Stimulated activated naive CD4-positive, alpha-beta T cell treated with Interleukin-2 at 50 U/mL for 16 hours (primary cell): ENCODE data around the gene TMED4.
A peak's percentile ranks its signal among the peaks of the same experiment; 100 is the strongest.

Experiments
- DNase-seq: peaks from one replicate; lab custom pipeline; 2025; lab: John Stamatoyannopoulos, UW

Gene TMED4

GRCh38 chr7:44539669-44540506 lies 42.1 kb downstream of the TMED4 start:
- no peak for DNase-seq

DNA sequence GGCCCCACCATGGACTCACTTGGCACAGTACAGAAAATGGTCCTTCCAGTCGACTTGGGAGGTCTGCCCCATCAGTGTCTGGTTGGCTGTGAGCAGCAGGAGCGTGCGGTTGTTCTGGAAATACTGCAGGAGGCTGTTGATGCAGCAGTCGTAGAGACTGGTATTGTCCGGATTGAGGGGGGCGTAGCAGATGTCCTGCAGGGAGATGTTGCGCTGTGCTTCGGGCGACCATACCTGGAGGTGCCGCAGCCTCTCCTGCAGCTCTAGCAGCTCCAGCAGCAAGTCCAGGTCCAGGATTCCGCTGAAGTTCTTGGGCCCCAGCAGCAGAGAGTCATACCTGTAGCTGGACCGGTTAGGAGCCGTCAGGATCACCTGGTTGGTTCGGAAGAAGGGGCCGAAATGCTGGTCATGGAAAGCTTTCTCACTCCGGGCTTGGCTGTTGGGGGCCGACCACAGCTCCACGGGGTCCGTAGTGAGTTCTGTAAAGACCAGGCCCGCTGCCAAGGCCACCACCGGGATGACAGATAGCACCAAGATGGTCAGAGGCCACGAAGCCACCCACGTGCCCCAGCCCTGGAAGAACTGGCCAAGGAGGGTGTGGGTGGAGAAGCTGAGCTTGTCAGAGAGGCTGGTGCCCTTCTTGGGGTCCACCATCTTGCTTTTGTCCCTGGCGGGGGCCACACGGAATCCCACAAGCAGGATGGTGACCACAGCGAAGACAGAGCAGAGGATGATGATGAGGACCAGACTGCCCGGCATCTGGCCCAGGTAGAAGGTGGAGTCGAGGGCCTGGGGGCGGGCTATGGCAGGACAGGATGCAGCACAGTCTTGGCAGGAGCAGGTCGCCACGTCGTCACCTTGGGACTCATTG lies 43.0 kb downstream of the TMED4 start:
- DNase-seq: no peak

DNA sequence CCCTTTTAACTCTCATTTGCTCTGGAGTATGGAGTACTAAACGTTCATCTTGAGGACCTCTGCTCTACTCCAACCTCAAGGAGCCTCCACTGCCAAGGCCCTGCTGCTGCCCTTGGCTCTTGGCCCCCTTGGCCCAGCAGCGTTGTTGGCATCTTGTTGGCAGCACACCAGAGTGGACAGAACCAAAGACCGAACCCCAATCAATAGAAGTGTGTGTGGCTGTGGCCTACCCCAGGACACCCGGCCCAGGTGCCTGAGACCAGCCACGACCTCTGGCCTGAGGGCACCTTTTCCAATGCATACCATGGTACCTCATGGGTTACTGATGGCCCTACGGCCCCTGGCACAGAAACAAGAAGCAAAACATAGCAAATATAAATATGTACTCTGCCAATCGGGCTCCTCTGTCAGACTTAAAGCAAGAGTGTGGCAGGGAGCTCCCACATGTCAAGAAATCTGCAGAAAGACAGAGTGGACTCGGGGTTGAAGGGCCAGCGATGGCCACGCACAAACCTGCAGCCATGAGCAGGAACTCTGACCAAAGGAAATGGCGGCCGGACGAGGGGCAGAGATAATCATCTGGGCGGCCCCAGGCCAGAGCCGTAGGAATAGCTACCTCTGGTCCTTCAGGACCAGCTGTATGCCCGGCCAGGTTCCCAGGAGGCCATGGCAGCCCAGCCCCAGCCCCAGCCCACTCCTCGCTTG lies 43.8 kb downstream of the TMED4 start:
- DNase-seq: no peak

GRCh38 chr7:44537442-44537841 lies 44.6 kb downstream of the TMED4 start:
- no peak for DNase-seq

DNA sequence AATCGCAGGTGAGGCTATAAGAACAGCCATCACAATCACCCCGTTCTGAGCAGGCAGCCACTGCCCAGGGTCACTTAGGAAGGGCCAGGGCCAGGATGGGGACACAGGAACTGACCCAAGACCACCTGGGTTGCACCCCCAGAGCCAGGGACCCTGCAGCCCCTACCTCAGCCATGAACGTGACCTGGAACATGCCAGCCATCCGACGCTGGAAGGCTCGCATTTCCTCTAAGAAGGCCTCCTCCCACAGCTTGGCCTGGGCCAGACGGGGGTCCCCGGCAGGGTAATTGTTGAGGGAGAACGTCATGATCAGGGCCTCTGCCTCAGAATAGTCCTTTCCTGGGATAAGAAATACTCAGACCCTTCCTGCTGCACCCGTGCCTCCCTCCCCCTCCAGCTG lies 45.9 kb downstream of the TMED4 start:
- no peak for DNase-seq

DNA sequence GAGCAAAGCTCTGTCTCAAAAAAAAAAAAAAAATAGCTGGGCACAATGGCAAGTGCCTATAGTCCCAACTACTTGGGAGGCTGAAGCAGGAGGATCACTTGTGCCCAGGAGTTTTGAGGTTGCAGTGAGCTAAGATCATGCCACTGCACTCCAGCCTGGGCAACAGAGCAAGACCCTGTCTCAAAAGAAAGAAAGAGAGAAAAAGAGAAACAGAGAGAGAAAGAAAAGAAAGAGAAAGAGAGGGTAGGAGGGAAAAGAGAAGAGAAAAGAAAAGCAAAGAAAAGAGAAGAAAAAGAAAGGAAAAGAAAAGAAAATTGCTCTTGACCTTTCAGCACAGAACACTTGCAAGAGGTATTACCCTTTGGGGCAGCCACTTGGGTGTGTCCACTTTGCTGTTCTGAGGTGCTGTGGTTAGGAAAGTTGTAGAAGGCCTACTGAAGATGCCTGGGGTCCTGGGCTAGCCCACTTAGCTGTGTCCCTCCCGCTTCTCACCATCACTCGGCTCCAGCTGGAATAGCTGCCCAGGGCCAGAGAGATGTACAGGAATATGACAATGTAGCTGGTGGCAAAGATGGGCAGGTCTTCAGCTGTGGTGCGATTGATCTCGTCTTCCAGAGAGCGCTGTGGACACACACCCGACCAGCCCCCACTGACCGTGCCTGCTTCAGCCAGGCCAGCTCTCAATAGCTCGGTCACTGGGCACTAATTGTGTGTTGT lies 46.5 kb downstream of the TMED4 start:
- no peak for DNase-seq

DNA sequence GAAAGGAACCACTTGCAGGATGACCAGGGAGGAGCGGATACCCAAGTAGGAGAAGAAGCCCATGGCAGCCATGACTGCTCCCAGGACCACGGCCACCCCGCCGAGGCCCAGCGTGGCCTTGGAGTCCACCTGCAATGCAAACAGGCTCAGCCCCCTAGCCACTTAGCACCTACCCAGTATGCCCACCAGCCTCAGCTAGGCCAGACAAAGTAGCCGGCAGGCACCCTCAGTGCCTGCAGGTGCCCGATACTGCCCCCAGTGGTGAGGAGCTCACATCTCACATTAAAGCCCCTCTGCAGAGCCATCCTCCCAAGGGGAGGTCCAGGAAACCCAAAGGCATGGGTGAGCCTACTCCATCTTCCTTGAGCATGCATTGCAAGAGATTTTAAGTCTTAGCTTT lies 47.5 kb downstream of the TMED4 start:
- DNase-seq: peak; percentile 41

DNA sequence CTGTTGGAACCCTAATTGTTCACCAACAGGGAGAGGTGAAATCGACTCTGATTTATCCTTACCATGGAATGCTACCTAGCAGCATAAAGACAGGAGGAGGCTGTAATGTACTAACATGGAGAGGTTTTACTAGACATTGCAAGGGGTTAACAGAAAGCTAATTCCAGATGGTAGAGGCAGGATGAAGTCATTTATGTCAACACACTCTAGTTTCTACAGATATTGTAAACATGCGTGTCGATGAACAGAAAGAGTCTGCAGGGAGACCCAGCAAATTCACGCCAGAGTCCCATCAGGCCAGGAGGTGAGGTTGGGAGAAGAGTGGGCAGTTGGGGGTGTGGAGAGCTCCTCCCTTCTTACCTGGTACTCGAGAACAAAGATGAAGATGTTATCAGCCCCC lies 47.9 kb downstream of the TMED4 start:
- DNase-seq: no peak

- DNase-seq: no peak
These were observed 48.6 kb downstream of the TMED4 start for GRCh38 chr7:44533301-44534055.

DNA sequence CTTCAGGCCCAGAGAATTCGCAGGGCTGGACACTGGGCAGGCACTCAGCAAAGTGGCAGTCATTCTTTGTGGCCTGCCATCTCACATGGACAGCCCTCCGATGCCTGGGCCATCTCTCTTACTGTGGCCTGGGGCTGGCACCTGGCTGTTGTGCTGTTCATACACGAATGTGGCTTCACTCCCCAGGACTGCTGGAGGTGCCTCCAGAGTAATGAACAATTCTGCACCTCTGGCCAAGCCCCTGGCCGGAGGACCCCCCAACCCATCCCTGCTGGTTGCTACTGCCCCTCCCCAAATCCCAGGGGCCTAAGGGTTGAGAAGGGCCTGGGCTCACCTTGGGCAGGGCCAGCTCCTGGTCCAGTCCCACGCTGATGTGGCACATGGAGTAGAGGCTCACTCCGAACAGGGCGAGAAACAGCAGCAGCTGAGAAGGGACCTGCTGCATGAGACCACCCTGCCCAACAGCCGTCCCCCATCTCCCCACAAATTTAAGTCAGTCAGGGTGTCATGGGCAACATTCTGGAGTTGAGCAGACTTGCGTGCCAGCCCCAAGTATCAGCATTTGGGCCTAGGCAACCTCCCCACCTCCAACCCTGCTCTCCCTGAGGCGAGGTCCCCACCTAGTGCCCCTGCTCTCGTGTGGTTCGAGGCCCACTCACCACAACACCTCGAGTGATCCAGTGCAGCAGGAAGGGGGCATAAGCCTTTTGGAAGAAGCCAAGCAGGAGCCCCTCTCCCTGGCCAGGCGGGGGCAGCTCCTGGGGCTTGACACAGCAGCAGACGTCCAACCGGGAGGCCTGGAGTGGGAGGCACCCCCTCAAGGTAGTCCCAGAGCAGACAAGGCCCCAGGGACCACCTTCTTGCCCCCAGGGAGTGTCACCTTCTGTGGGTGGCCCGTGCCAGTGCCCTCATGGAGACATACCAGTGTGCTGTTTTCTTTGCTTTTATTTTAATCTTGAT lies 50.3 kb downstream of the TMED4 start:
- no peak for DNase-seq

- DNase-seq: no peak
These were observed 51.0 kb downstream of the TMED4 start for GRCh38 chr7:44530990-44531389.
